ENCODE data around the gene ZNF530. TPM values are rescaled to one million over a fixed set of nuclear protein-coding genes. Genes with fewer than 3 reads are reported as not detected.

The ZNF530 gene
- total RNA-seq, 1 experiment from 2014 or later = 8.9 TPM

GRCh38 chr19:57648331-57649003 lies 48.8 kb downstream of the ZNF530 start:
- Histone ChIP-seq H3K27ac (ENCODE audit: low read length) (no peak overlapping the region), H3K4me1 (ENCODE audit: control insufficient read depth, insufficient read depth, low read length) (no peaks in the 10 kb centered on the region), H3K27me3 (ENCODE audit: control insufficient read depth, insufficient read depth, low read length) (no peaks in the 10 kb centered on the region), H3K36me3 (ENCODE audit: control insufficient read depth, insufficient read depth, low read length) (no peaks in the 10 kb centered on the region), H3K9me3 (ENCODE audit: control insufficient read depth, insufficient read depth, low read depth, low read length) (0 out of 2 replicates have a peak, but pooled peaks cover under 1% of the 10 kb centered on the region), H3K4me3 (ENCODE audit: low read depth in 2 of 2, low read length in 2 of 2) (no peak overlapping the region)
- BruUV-seq (replicated peaks) = no TSS peak
- intact Hi-C loops (cut with micrococcal nuclease; ENCODE audit: unreplicated experiment) = no loop called here
- no peak for TF ChIP-seq POLR2AphosphoS5 (IDR thresholded peaks at IDR 0.05; ENCODE audit: low read depth, low read length)
- ATAC-seq (no peak), DNase-seq (ENCODE audit: low read depth, low spot score) (no peak)
- in situ Hi-C loops (cut with HindIII; ENCODE audit: low pct_unique_long_range_greater_than_20kb, low sequenced_read_pairs) = no loop called here
- ChIA-PET CTCF (interaction anchor here (0.6 kb wide), 1 partner anchor 533 kb away, joined by 3 read pairs; no protein-coding TSS in a partner anchor), POLR2A (interaction anchor here (0.6 kb wide), 1 partner anchor 121 kb away, joined by 7 read pairs; the partner anchor contains the start of gene ZNF586)

GRCh38 chr19:57651654-57651996 lies 51.9 kb downstream of the ZNF530 start:
- Histone ChIP-seq H3K27ac (ENCODE audit: low read length) (no peak overlapping the region), H3K4me1 (ENCODE audit: control insufficient read depth, insufficient read depth, low read length) (no peaks in the 10 kb centered on the region), H3K27me3 (ENCODE audit: control insufficient read depth, insufficient read depth, low read length) (no peaks in the 10 kb centered on the region), H3K36me3 (ENCODE audit: control insufficient read depth, insufficient read depth, low read length) (no peaks in the 10 kb centered on the region), H3K4me3 (ENCODE audit: low read depth in 2 of 2, low read length in 2 of 2) (no peak overlapping the region), H3K9me3 (ENCODE audit: control insufficient read depth, insufficient read depth, low read depth, low read length) (no peaks in the 10 kb centered on the region)
- ATAC-seq (no peak), DNase-seq (ENCODE audit: low read depth, low spot score) (no peak)
- POLR2A ChIA-PET = no interaction called here
- in situ Hi-C loops (cut with HindIII; ENCODE audit: low pct_unique_long_range_greater_than_20kb, low sequenced_read_pairs) = no loop called here
- intact Hi-C loops (cut with micrococcal nuclease; ENCODE audit: unreplicated experiment) = no loop called here
- BruUV-seq (replicated peaks) = no TSS peak
- TF ChIP-seq TCF7L2 (IDR thresholded peaks at IDR 0.05; ENCODE audit: low read depth, low read length) (no peak), CTCF (IDR thresholded peaks at IDR 0.05) (0 out of 2 replicates have a peak, but pooled peaks have one; percentile 8), SIN3A (IDR thresholded peaks at IDR 0.05; ENCODE audit: borderline replicate concordance, insufficient read depth, low read depth, low read length) (no peak)
- CTCF ChIA-PET = no interaction called here

GRCh38 chr19:57653689-57654088 lies 54.0 kb downstream of the ZNF530 start:
- no peak for ATAC-seq
- intact Hi-C loops (cut with micrococcal nuclease; ENCODE audit: unreplicated experiment) (no loop called here), in situ Hi-C loops (cut with HindIII; ENCODE audit: low pct_unique_long_range_greater_than_20kb, low sequenced_read_pairs) (no loop called here)
- BruUV-seq (replicated peaks) = no TSS peak
- H3K27me3 ChIP-seq (ENCODE audit: control insufficient read depth, insufficient read depth, low read length) = no peaks in the 10 kb centered on the region
- TF ChIP-seq POLR2AphosphoS5 (IDR thresholded peaks at IDR 0.05; ENCODE audit: low read depth, low read length) (no peak), REST (IDR thresholded peaks at IDR 0.05; ENCODE audit: insufficient read depth in 1 of 2, low read depth in 2 of 2, low read length in 1 of 2) (no peak), TCF7L2 (IDR thresholded peaks at IDR 0.05; ENCODE audit: low read depth, low read length) (no peak), SIN3A (IDR thresholded peaks at IDR 0.05; ENCODE audit: borderline replicate concordance, insufficient read depth, low read depth, low read length) (no peak), CTCF (IDR thresholded peaks at IDR 0.05) (no peak)
- no peak overlapping the region for H3K27ac ChIP-seq (ENCODE audit: low read length)
- POLR2A ChIA-PET = no interaction called here
- no peaks in the 10 kb centered on the region for H3K36me3 ChIP-seq (ENCODE audit: control insufficient read depth, insufficient read depth, low read length)
- H3K4me3 ChIP-seq (ENCODE audit: low read depth in 2 of 2, low read length in 2 of 2) = no peak overlapping the region
- CTCF ChIA-PET = no interaction called here
- DNase-seq (ENCODE audit: low read depth, low spot score) = no peak
- H3K4me1 ChIP-seq (ENCODE audit: control insufficient read depth, insufficient read depth, low read length) = no peaks in the 10 kb centered on the region
- no peaks in the 10 kb centered on the region for H3K9me3 ChIP-seq (ENCODE audit: control insufficient read depth, insufficient read depth, low read depth, low read length)

Data from Panc1 (cell line).